K562 (cell line): Measurements from ENCODE around the gene KAZALD1. TPM values are rescaled to one million over a fixed set of nuclear protein-coding genes. Genes with fewer than 3 reads are reported as not detected.

ENCODE experiments used
- ATAC-seq: fragments of 200-7000 bp; cut with Tn5 transposase; 3 replicates; pipeline ENCODE4 v1.9.1; 2020; ENCODE audit warnings: moderate library complexity
- BruUV-seq: library from RNA; stranded (reverse); fragments of 400-500 nt; replicated peaks from 2 replicates; lab custom pipeline; 2021; lab: Mats Ljungman, UMichigan
- CTCF ChIA-PET: fragments of 300-600 bp; formaldehyde crosslinking; extraction: SDS; loops from one replicate; lab custom pipeline; 2021; ENCODE audit warnings: low intra/inter-chr PET ratio; lab: Yijun Ruan, JAX
- POLR2A ChIA-PET: fragments of 300-600, 350-650 bp; sonication (Branson Sonifier 250); formaldehyde crosslinking; extraction: SDS; loops from one replicate; lab custom pipeline; 2021; ENCODE audit warnings: antibody characterized with exemption, inconsistent platforms; lab: Yijun Ruan, JAX
- DNase-seq, 4 experiments: peaks; one replicate each; pipeline versions ENCODE4 v3.0.0 to v3.0.0-alpha.2; 2011 to 2018; ENCODE audit warnings: low spot score in 3 of 4, mixed read lengths in 3 of 4; ENCODE audit errors: extremely low read depth in 1 of 4
- FAIRE-seq: peaks from 2 replicates; lab custom pipeline; 2011; peaks lifted over from hg19 to GRCh38; lab: Jason Lieb, UNC
- H2AFZ ChIP-seq: 2 replicates; pipeline ENCODE4 v1.6.0; 2011; ENCODE audit warnings: low read depth, low read length, control low read depth, inconsistent platforms
- H3K27ac ChIP-seq: fragments of 200-600 bp; 3 replicates; pipeline ENCODE4 v1.8.0; 2011; ENCODE audit warnings: low read depth, mild to moderate bottlenecking, control low read depth, inconsistent platforms, low read length, moderate library complexity, mixed read lengths; ENCODE audit errors: extremely low read depth
- H3K27me3 ChIP-seq, 2 experiments: fragments of 300-600 bp in 1 of 2; 2 replicates in 1 of 2; 3 replicates in 1 of 2; pipeline versions ENCODE4 v1.6.0 to v1.8.0; 2011; ENCODE audit warnings: inconsistent platforms in 2 of 2, low read length in 2 of 2, mild to moderate bottlenecking in 1 of 2, mixed read lengths in 1 of 2, moderate library complexity in 1 of 2; ENCODE audit not compliant: control insufficient read depth in 2 of 2, insufficient read depth in 2 of 2
- H3K36me3 ChIP-seq: fragments of 300-600 bp; 3 replicates; pipeline ENCODE4 v1.8.0; 2011; ENCODE audit warnings: mild to moderate bottlenecking, low read length, inconsistent platforms; ENCODE audit not compliant: control insufficient read depth, insufficient read depth
- H3K4me1 ChIP-seq, 2 experiments: fragments of 200-600 bp in 1 of 2; replicated peaks in 1 of 2; 2 replicates in 1 of 2; 3 replicates in 1 of 2; pipeline versions ENCODE4 v1.5.1 to v1.8.0; 2011; ENCODE audit warnings: inconsistent platforms in 2 of 2, low read length in 2 of 2, mild to moderate bottlenecking in 1 of 2, mixed read lengths in 1 of 2, moderate library complexity in 1 of 2; ENCODE audit not compliant: control insufficient read depth in 2 of 2, insufficient read depth in 2 of 2
- H3K4me2 ChIP-seq: 2 replicates; pipeline ENCODE4 v1.6.1; 2011; ENCODE audit warnings: low read length, control low read depth, inconsistent platforms, mixed read lengths; ENCODE audit not compliant: insufficient read depth
- H3K4me3 ChIP-seq: fragments of 200-600 bp; sonication (generic), shearing (Covaris generic); 2 replicates; pipeline ENCODE4 v1.5.1; 2016; ENCODE audit warnings: control low read depth, inconsistent platforms
- H3K79me2 ChIP-seq: fragments of 200-600 bp; 3 replicates; pipeline ENCODE4 v1.8.0; 2011; ENCODE audit warnings: low read length, inconsistent platforms; ENCODE audit not compliant: control insufficient read depth, insufficient read depth
- H3K9ac ChIP-seq, 2 experiments: 2 replicates each; pipeline versions ENCODE4 v1.6.0 to v1.6.1; 2011; ENCODE audit warnings: low read depth in 2 of 2, low read length in 2 of 2, control low read depth in 1 of 2, inconsistent platforms in 1 of 2, mild to moderate bottlenecking in 1 of 2, mixed read lengths in 1 of 2; ENCODE audit not compliant: insufficient read depth in 1 of 2
- H3K9me1 ChIP-seq: one replicate; pipeline ENCODE4 v1.6.0; 2011; ENCODE audit warnings: inconsistent platforms, mild to moderate bottlenecking, low read length, moderate library complexity; ENCODE audit not compliant: control insufficient read depth, insufficient read depth
- H3K9me3 ChIP-seq: replicated peaks from 2 replicates; pipeline ENCODE4 v1.5.1; 2011; ENCODE audit warnings: low read depth, low read length, inconsistent platforms; ENCODE audit not compliant: control insufficient read depth, insufficient read depth
- H4K20me1 ChIP-seq: replicated peaks from 2 replicates; pipeline ENCODE4 v1.6.1; 2011; ENCODE audit warnings: low read length, inconsistent platforms, mixed read lengths; ENCODE audit not compliant: control insufficient read depth, insufficient read depth
- DLX4 ChIP-seq: fragments of 250-450 bp; sonication (Bioruptor Pico); IDR thresholded peaks from 2 replicates; pipeline ENCODE4 v1.6.1; 2021; ENCODE audit warnings: mild to moderate bottlenecking
- FOXA1 ChIP-seq: fragments of 450-650 bp; IDR thresholded peaks from 2 replicates; pipeline ENCODE4 v1.6.1; 2016; ENCODE audit warnings: mild to moderate bottlenecking, borderline replicate concordance
- GABPB2 ChIP-seq: fragments of 250-450 bp; sonication (Bioruptor Pico); conservative IDR thresholded peaks from 2 replicates; pipeline ENCODE4 v1.5.1; 2021; ENCODE audit warnings: mild to moderate bottlenecking
- GATAD2A ChIP-seq: fragments of 450-650 bp; IDR thresholded peaks from 2 replicates; pipeline ENCODE4 v1.6.1; 2017
- NFXL1 ChIP-seq: fragments of 450-650 bp; formaldehyde crosslinking; IDR thresholded peaks from 2 replicates; pipeline ENCODE4 v1.4.0; 2021; ENCODE audit warnings: mild to moderate bottlenecking
- NR2F6 ChIP-seq: fragments of 450-650 bp; formaldehyde crosslinking; IDR thresholded peaks from 2 replicates; pipeline ENCODE4 v1.4.0; 2020; ENCODE audit warnings: mild to moderate bottlenecking
- RCOR1 ChIP-seq, 2 experiments: IDR thresholded peaks; 2 replicates each; pipeline ENCODE4 v1.6.1; 2012; ENCODE audit warnings: low read depth in 2 of 2, low read length in 2 of 2, borderline replicate concordance in 1 of 2, improper control_type of control experiment in 1 of 2
- WHSC1 ChIP-seq: IDR thresholded peaks from one replicate; pipeline ENCODE4 v1.6.1; 2012; ENCODE audit warnings: low read length, control low read depth, inconsistent platforms
- WGBS: fragments of 100-300 bp; shearing (Covaris generic); methylation state at CpG from one replicate; pipeline ENCODE4 v1.1.6; 2016; ENCODE audit warnings: low coverage, mixed read lengths; ENCODE audit not compliant: insufficient coverage; ENCODE audit errors: missing lambda C conversion rate; 5-methylcytosine and 5-hydroxymethylcytosine counted together
- in situ Hi-C: fragments of 300-500 bp; cut with MboI; formaldehyde crosslinking; loops from 4 replicates; pipeline ENCODE4 v1.15.0; 2018; ENCODE audit warnings: inconsistent platforms, mixed read lengths
- intact Hi-C: fragments of 100-400 bp; cut with micrococcal nuclease; formaldehyde crosslinking; loops from 2 replicates; pipeline ENCODE4 v1.14.2; 2022
- polyA plus RNA-seq, 8 experiments: library from polyadenylated mRNA; depleted of rRNA in 4 of 8; stranded (reverse) in 5 of 8; unstranded in 3 of 8; fragments of >200 nt; fragmentation: Nextera tagmentation in 2 of 8; fragmentation: Illumina TruSeq in 1 of 8; extraction: Ambion mirVana in 2 of 8; extraction: Trizol in 1 of 8; gene quantifications; 2 replicates each; pipeline versions ENCODE4 v1.2.1 to v1.2.3, GENCODE V29; 2011 to 2014; ENCODE audit warnings: inconsistent platforms in 1 of 8, missing spikeins in 1 of 8
- total RNA-seq, 7 experiments: library from RNA; depleted of rRNA in 6 of 7; stranded (reverse); fragments of >200 nt in 6 of 7; fragmentation: Illumina TruSeq in 2 of 7; extraction: Trizol in 2 of 7; gene quantifications; 2 replicates each; pipeline versions ENCODE4 v1.2.1 to v1.2.3, GENCODE V29; 2011 to 2021; ENCODE audit warnings: low replicate concordance in 1 of 7
- TF ChIP-seq, protein P1 (sequence below), 2 experiments: fragments of 150-350 bp in 1 of 2; IDR thresholded peaks; 2 replicates each; pipeline ENCODE4 v1.6.1; 2012 to 2016; ENCODE audit warnings: low read depth in 2 of 2, low read length in 2 of 2, mild to moderate bottlenecking in 1 of 2, moderate library complexity in 1 of 2
- TF ChIP-seq, protein P2 (sequence below): fragments of 450-650 bp; IDR thresholded peaks from 2 replicates; pipeline ENCODE4 v1.6.1; 2016; ENCODE audit warnings: low read depth, mild to moderate bottlenecking, moderate library complexity
- TF ChIP-seq, protein P3 (sequence below): fragments of 250-450 bp; sonication (Bioruptor Pico); IDR thresholded peaks from 2 replicates; pipeline ENCODE4 v1.9.0; 2021; ENCODE audit warnings: mild to moderate bottlenecking, inconsistent platforms

The KAZALD1 gene
- total and polyA plus RNA-seq, 9 of the 15 experiments (the other 6 are each of a cell fraction or from before 2014, with no cell fraction given): 0.15 to 10.0 (median 4.9) TPM

GRCh38 chr10:101035314-101035713, 26.5 kb upstream of the KAZALD1 start (continued):
- no peak for TF ChIP-seq GABPB2 (CRISPR knock-in tag)
- TF ChIP-seq WHSC1: no peak

GRCh38 chr10:101035916-101036702, 25.7 kb upstream of the KAZALD1 start:
- Histone ChIP-seq H3K9ac (no peak overlapping the region; a peak in 1 of 4 replicates), H3K36me3 (no peaks in the 10 kb centered on the region), H3K27me3 (no peaks in the 10 kb centered on the region), H3K9me3 (no peaks in the 10 kb centered on the region), H3K4me2 (no peak overlapping the region), H4K20me1 (no peaks in the 10 kb centered on the region), H3K4me3 (no peak overlapping the region), H3K9me1 (no peaks in the 10 kb centered on the region), H3K79me2 (no peaks in the 10 kb centered on the region), H3K4me1 (peaks cover 12 to 28% of the 10 kb centered on the region in 2 experiments; a peak in 4 of 5 replicates), H2AFZ (no peak overlapping the region), H3K27ac (no peak overlapping the region)
- BruUV-seq: no TSS peak
- in situ Hi-C loops (no loop called here), intact Hi-C loops (loop anchor here (10.0 kb wide), 1 partner anchor 409 kb away; no protein-coding TSS in a partner anchor)
- DNase-seq: no peak
- 17% methylated on average over 6 of the region's 10 CpGs for WGBS
- ATAC-seq: no peak
- CTCF ChIA-PET: no interaction called here
- POLR2A ChIA-PET: interaction anchor here (0.6 kb wide), 2 partner anchors 15 to 140 kb away, joined by 3 to 4 read pairs; no protein-coding TSS in a partner anchor
- no peak for FAIRE-seq
- TF ChIP-seq RCOR1 (IDR thresholded peaks at IDR 0.05; ENCODE audit: borderline replicate concordance in 1 of 2, low read depth in 2 of 2, low read length in 2 of 2): no peak
- no peak for TF ChIP-seq DLX4 (CRISPR knock-in tag)
- TF ChIP-seq, protein P1, sequence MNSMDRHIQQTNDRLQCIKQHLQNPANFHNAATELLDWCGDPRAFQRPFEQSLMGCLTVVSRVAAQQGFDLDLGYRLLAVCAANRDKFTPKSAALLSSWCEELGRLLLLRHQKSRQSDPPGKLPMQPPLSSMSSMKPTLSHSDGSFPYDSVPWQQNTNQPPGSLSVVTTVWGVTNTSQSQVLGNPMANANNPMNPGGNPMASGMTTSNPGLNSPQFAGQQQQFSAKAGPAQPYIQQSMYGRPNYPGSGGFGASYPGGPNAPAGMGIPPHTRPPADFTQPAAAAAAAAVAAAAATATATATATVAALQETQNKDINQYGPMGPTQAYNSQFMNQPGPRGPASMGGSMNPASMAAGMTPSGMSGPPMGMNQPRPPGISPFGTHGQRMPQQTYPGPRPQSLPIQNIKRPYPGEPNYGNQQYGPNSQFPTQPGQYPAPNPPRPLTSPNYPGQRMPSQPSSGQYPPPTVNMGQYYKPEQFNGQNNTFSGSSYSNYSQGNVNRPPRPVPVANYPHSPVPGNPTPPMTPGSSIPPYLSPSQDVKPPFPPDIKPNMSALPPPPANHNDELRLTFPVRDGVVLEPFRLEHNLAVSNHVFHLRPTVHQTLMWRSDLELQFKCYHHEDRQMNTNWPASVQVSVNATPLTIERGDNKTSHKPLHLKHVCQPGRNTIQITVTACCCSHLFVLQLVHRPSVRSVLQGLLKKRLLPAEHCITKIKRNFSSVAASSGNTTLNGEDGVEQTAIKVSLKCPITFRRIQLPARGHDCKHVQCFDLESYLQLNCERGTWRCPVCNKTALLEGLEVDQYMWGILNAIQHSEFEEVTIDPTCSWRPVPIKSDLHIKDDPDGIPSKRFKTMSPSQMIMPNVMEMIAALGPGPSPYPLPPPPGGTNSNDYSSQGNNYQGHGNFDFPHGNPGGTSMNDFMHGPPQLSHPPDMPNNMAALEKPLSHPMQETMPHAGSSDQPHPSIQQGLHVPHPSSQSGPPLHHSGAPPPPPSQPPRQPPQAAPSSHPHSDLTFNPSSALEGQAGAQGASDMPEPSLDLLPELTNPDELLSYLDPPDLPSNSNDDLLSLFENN (IDR thresholded peaks at IDR 0.05; ENCODE audit: low read depth in 2 of 2, low read length in 2 of 2): no peak
- no peak for TF ChIP-seq FOXA1
- no peak for TF ChIP-seq GATAD2A
- no peak for TF ChIP-seq NR2F6 (CRISPR knock-in tag)
- TF ChIP-seq, protein P2, sequence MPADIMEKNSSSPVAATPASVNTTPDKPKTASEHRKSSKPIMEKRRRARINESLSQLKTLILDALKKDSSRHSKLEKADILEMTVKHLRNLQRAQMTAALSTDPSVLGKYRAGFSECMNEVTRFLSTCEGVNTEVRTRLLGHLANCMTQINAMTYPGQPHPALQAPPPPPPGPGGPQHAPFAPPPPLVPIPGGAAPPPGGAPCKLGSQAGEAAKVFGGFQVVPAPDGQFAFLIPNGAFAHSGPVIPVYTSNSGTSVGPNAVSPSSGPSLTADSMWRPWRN: no peak
- TF ChIP-seq, protein P3, sequence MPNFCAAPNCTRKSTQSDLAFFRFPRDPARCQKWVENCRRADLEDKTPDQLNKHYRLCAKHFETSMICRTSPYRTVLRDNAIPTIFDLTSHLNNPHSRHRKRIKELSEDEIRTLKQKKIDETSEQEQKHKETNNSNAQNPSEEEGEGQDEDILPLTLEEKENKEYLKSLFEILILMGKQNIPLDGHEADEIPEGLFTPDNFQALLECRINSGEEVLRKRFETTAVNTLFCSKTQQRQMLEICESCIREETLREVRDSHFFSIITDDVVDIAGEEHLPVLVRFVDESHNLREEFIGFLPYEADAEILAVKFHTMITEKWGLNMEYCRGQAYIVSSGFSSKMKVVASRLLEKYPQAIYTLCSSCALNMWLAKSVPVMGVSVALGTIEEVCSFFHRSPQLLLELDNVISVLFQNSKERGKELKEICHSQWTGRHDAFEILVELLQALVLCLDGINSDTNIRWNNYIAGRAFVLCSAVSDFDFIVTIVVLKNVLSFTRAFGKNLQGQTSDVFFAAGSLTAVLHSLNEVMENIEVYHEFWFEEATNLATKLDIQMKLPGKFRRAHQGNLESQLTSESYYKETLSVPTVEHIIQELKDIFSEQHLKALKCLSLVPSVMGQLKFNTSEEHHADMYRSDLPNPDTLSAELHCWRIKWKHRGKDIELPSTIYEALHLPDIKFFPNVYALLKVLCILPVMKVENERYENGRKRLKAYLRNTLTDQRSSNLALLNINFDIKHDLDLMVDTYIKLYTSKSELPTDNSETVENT (CRISPR knock-in tag): no peak
- TF ChIP-seq NFXL1 (CRISPR knock-in tag): no peak
